Inflammatory macrophage (primary cell): Measurements from ENCODE around the gene PPP2R2C.

Experiments used
- DNase-seq, 2 donors: peaks; one replicate each; pipeline ENCODE4 v3.0.0-alpha.2; 2020 to 2022

PPP2R2C gene

DNA sequence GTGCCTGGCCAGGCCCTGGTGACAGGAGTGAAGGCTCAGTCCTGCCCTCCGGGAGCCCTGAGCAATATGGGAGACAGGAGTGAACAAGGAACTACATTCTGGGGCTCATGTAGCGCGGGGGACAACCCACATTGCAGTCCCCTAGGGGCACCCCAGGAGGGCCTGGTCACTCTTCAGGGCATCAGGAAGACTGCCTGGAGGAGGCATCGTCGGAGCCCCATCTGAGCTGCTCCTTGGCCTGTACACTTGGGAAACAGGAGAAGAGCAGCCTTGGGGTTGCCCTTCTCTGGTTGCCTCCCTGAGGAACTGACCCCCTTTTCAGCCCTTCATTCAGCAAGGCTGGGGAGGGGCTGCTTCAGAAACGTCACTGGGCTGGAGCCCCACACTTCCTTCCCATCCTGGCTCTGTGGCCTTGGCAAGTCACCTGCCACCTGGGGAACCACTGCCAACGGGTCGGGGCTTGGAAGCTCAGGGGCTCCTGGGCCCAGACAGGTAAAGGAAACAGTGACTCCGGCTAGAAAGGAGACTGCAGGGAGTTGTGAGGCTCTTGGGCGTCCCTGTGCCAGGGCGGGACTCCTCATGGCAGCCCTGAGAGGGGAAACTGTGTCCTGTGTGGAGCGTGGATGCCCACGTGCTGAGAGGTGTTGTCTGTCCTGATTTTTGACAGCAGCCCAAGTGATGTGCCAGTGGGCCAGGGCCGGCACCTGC is 192.7 kb downstream of the PPP2R2C start:
- no peak for DNase-seq

DNA sequence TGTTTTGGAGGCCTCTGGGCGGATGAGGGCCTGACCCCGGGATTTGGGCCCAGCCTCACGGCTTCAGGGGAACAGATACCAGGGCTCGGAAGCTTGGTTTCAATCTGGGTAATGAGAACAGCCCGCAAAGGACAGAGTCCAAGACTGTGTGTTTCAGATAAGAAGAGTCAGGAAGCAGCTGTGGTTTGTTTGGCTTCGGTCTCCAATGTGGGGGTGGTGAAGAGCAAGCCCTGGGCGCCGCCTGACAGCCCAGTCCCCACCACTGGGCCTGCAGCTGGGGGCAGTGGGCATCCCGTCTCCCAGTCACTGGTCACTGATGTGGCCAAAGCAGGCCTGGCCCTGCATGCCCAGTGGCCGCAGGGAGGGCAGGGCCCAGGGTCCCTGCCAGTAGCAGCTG is 193.6 kb downstream of the PPP2R2C start:
- DNase-seq, result no peak

- DNase-seq, result no peak
Observed at GRCh38 chr4:6277935-6278800, 194.2 kb downstream of the PPP2R2C start.

DNA sequence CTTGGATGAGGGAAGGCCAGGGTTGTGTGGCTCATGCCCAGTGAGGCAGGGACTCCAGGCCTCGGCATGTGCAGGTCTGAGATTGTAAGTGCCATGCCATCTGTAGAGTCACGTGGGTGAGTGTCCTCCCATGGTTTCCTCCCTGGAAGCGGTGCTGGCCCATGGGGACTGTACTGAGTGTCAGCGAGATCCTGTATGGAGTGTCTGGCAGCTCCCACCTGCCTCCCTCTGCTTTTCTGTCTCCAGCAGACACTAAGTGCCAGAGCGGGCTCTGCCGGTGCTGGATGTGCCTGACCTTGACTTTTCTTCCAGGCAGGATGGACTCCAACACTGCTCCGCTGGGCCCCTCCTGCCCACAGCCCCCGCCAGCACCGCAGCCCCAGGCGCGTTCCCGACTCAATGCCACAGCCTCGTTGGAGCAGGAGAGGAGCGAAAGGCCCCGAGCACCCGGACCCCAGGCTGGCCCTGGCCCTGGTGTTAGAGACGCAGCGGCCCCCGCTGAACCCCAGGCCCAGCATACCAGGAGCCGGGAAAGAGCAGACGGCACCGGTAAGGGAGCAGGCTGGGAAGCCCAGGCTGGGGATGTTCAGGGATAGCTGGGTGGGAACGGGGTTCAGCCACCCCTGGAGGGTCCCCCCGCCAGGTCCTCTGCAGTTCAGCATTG is 195.1 kb downstream of the PPP2R2C start:
- DNase-seq, result no peak

DNA sequence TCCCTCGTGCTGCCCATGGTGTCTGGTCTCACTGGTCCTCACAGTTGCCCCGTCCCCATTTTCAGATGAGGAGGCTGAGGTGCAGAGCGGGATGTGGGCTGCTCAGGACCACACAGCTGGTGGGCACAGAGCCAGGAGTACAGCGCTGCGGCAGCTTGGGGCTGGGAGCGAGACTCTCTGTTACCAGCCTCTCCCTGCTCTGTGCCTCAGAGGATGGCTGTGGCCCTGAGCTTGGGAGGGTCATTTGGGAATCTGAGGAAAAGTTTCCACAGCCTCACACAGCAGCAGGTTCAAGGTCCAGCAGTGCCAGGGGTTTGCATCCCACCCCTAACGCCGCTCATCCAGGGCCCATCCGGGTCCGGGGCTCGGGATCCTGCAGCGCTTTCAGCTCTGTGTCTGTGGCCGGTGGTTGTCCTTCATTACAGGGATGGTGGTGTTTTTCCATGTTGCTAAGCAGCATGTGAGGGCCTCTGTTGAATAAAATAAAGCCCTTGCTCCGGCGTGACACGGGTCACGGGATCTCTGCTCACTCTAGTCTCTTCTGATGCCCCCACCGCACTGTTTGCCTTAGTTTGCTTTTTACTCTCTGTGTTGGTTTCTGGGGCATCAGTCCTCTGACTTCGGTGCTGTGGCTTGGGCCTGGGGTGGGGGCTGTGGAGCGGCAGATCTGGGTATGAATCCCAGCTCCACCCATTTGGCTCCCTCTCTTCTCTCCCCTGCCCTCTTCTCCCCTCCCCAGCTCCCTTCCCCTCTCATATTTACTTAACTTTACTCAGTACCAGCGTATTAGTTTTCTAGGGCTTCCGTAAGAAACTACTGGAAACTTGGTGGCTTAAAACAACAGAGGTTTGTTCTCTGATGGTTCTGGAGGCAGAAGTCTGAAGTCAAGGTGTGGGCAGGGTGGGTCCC is 196.3 kb downstream of the PPP2R2C start:
- no peak for DNase-seq

GRCh38 chr4:6275351-6275750 is 197.1 kb downstream of the PPP2R2C start:
- no peak for DNase-seq

- DNase-seq, result no peak
Observed at GRCh38 chr4:6273661-6273990, 198.8 kb downstream of the PPP2R2C start.

DNA sequence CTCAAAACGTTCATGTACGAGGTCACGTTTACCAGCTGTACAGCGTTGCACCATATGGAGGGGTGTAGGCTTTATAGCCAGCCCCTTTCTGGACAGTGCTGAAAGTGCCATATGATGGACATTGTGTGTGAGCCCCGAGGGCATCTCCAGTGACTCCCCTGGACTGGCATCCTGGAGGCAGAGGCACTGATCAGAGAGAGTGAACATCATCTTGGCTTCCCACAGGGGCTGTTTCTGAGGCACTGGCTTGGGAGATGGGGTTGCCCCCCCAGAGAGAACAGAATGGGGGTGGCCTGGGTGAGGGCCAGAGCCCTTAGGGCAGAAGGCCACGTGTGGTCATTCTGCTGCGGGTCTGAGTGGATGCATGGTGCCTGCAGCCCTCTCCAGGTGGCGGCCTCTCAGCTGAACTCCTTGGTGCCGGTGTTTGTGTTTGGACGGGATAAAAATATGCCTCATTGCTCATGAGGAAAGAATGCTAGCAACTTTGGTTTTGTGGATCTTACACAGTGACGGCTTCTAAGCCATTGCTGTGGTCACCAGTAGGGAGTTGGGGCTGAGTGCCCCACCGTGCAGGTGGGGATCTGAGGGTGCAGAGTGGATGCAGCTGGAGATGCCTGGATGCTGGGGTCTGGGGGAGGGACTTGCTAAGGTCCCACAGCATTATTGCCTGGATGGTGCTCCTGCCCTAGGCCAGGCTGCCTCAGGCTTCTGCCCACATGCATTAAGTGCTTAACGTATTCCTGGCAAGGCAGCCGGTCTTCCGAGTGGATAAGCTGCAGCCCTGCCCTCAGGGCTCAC is 199.4 kb downstream of the PPP2R2C start:
- DNase-seq, result no peak

GRCh38 chr4:6271701-6272465 is 200.5 kb downstream of the PPP2R2C start:
- no peak for DNase-seq

- DNase-seq, result no peak
Observed at GRCh38 chr4:6271206-6271605, 201.2 kb downstream of the PPP2R2C start.

GRCh38 chr4:6270636-6271121 is 201.7 kb downstream of the PPP2R2C start:
- DNase-seq, result no peak
